ENCODE measurements around the gene CCN6.

Gene CCN6

DNA sequence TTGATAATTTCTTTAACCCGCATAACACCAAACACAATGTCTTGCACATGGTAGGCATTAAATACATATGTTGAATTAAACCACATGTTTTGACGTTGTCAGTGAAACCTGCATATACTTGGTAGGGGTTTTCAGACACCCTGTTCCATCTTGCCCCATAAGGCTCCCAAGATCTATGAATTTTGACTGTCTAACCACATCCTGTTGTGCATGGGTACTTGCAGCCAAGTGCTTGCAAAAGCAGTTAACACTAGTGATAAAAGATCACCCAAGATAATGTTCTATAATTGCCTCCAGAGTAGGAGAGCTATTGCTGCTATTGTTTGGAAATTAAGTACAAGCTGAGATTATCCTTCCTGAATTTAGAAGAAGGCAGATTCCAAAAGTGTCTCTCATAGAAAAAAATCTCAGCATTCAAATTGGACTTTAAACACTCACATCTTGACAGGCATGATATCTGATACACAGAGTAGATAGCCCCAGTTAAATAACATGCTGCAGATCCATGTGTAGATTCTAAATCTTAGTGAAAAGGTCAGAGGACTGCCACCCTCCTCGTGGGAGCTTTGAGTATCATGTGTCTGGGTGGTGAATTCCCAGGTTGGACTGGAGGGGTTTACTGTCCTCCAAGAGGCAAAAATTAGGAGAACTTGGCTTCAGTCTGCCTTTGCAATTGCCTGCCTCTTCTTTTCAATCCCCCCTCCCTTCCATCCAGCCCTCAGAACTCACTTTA is 25.8 kb upstream of the CCN6 start:
- H3K9me3 ChIP-seq (ENCODE audit: control insufficient read depth in 1 of 2, low read length in 2 of 2): no peaks in the 10 kb centered on the region
- H3K4me1 ChIP-seq (ENCODE audit: control insufficient read depth in 1 of 2, insufficient read depth in 2 of 2, low read length in 2 of 2): peaks cover 0 to 10% of the 10 kb centered on the region in 2 donors
- H3K9ac ChIP-seq (ENCODE audit: low read depth in 1 of 2, low read length in 2 of 2): no peak overlapping the region
- no peak overlapping the region for H3K27ac ChIP-seq (ENCODE audit: low read depth, low read length)
- no peaks in the 10 kb centered on the region for H3K27me3 ChIP-seq (ENCODE audit: control insufficient read depth in 1 of 2, insufficient read depth in 2 of 2, low read length in 2 of 2)
- H3K36me3 ChIP-seq (ENCODE audit: control insufficient read depth in 1 of 2, insufficient read depth in 2 of 2, low read length in 2 of 2): no peaks in the 10 kb centered on the region
- H3K4me3 ChIP-seq (ENCODE audit: low read depth in 1 of 2, low read length in 2 of 2): no peak overlapping the region

DNA sequence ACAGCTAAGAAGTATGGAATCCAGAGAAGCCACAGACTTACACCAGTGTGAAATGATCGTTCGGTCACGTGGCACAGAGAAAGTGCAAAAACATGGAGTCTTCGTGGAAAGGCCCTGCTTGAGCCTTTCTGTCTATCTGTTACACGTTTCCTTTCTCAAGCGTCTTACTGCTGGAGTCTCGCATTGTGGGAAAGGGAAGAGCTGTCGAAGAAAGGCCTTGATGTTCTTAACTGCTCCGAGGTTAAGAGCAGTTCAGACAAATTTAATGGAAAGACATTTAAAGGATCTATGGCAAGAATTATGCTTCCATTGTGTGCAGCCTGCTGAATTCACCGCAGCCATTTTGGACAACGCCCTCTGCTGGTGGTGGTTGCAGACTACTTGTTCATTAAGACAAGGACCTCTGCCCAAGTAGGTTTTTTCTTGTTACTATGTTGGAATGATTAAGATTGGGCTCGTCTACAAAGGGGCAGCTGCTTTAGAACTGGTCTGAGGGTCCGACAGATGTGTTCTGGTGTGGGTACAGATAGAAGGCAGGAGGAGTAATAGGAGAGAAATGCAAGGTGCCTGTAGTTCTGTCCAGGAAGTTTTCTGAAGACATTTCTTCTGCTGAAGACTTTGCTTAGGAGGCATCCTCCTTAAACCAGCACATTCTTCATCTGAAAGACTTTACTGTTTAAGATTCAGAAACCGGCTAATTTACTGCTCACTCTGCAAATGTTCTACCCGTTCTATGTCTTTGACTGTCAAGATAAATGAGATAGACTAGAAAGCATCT is 24.7 kb upstream of the CCN6 start:
- Histone ChIP-seq H3K27ac (ENCODE audit: low read depth, low read length) (no peak overlapping the region), H3K9ac (ENCODE audit: low read depth in 1 of 2, low read length in 2 of 2) (no peak overlapping the region), H3K4me1 (ENCODE audit: control insufficient read depth in 1 of 2, insufficient read depth in 2 of 2, low read length in 2 of 2) (peaks cover 0 to 10% of the 10 kb centered on the region in 2 donors), H3K9me3 (ENCODE audit: control insufficient read depth in 1 of 2, low read length in 2 of 2) (no peaks in the 10 kb centered on the region), H3K4me3 (ENCODE audit: low read depth in 1 of 2, low read length in 2 of 2) (no peak overlapping the region), H3K27me3 (ENCODE audit: control insufficient read depth in 1 of 2, insufficient read depth in 2 of 2, low read length in 2 of 2) (no peaks in the 10 kb centered on the region), H3K36me3 (ENCODE audit: control insufficient read depth in 1 of 2, insufficient read depth in 2 of 2, low read length in 2 of 2) (no peaks in the 10 kb centered on the region)

GRCh38 chr6:112030206-112030960 is 23.5 kb upstream of the CCN6 start:
- Histone ChIP-seq H3K9ac (ENCODE audit: low read depth in 1 of 2, low read length in 2 of 2) (no peak overlapping the region), H3K4me1 (ENCODE audit: control insufficient read depth in 1 of 2, insufficient read depth in 2 of 2, low read length in 2 of 2) (peaks cover 0 to 10% of the 10 kb centered on the region in 2 donors)

GRCh38 chr6:112030961-112031660 is 22.8 kb upstream of the CCN6 start:
- H3K9me3 ChIP-seq (ENCODE audit: control insufficient read depth in 1 of 2, low read length in 2 of 2): no peaks in the 10 kb centered on the region
- no peaks in the 10 kb centered on the region for H3K27me3 ChIP-seq (ENCODE audit: control insufficient read depth in 1 of 2, insufficient read depth in 2 of 2, low read length in 2 of 2)
- no peak overlapping the region for H3K27ac ChIP-seq (ENCODE audit: low read depth, low read length)
- peaks cover 0 to 10% of the 10 kb centered on the region in 2 donors for H3K4me1 ChIP-seq (ENCODE audit: control insufficient read depth in 1 of 2, insufficient read depth in 2 of 2, low read length in 2 of 2)
- no peaks in the 10 kb centered on the region for H3K36me3 ChIP-seq (ENCODE audit: control insufficient read depth in 1 of 2, insufficient read depth in 2 of 2, low read length in 2 of 2)
- H3K4me3 ChIP-seq (ENCODE audit: low read depth in 1 of 2, low read length in 2 of 2): no peak overlapping the region
- H3K9ac ChIP-seq (ENCODE audit: low read depth in 1 of 2, low read length in 2 of 2): no peak overlapping the region

More at GRCh38 chr6:112030206-112030960, 23.5 kb upstream of the CCN6 start:
- Histone ChIP-seq H3K36me3 (ENCODE audit: control insufficient read depth in 1 of 2, insufficient read depth in 2 of 2, low read length in 2 of 2) (no peaks in the 10 kb centered on the region), H3K9me3 (ENCODE audit: control insufficient read depth in 1 of 2, low read length in 2 of 2) (no peaks in the 10 kb centered on the region), H3K27ac (ENCODE audit: low read depth, low read length) (no peak overlapping the region), H3K4me3 (ENCODE audit: low read depth in 1 of 2, low read length in 2 of 2) (no peak overlapping the region), H3K27me3 (ENCODE audit: control insufficient read depth in 1 of 2, insufficient read depth in 2 of 2, low read length in 2 of 2) (no peaks in the 10 kb centered on the region)

DNA sequence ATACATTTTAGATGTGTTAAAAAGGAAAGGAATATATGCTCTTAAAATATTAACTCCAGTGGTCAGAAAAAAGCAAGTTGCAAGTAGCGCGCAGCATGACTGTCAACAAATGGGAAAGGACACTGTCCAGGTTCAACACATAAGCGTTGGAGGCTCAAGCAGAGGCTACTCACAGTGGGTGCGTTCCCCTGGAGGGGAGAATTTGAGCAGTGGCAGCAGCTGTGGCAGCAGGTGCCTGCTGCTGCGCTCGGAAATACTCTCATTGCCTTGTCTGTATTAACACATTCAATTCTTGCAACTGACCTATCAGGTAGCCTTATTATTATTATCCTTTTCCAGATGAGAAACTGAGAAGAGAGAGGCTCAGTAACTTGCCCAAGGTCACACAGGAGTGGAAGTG is 21.9 kb upstream of the CCN6 start:
- Histone ChIP-seq H3K27ac (ENCODE audit: low read depth, low read length) (no peak overlapping the region), H3K4me1 (ENCODE audit: control insufficient read depth in 1 of 2, insufficient read depth in 2 of 2, low read length in 2 of 2) (peaks cover 0 to 10% of the 10 kb centered on the region in 2 donors), H3K27me3 (ENCODE audit: control insufficient read depth in 1 of 2, insufficient read depth in 2 of 2, low read length in 2 of 2) (no peaks in the 10 kb centered on the region), H3K4me3 (ENCODE audit: low read depth in 1 of 2, low read length in 2 of 2) (no peak overlapping the region), H3K36me3 (ENCODE audit: control insufficient read depth in 1 of 2, insufficient read depth in 2 of 2, low read length in 2 of 2) (no peaks in the 10 kb centered on the region), H3K9ac (ENCODE audit: low read depth in 1 of 2, low read length in 2 of 2) (no peak overlapping the region), H3K9me3 (ENCODE audit: control insufficient read depth in 1 of 2, low read length in 2 of 2) (no peaks in the 10 kb centered on the region)

- Histone ChIP-seq H3K36me3 (ENCODE audit: control insufficient read depth in 1 of 2, insufficient read depth in 2 of 2, low read length in 2 of 2) (no peaks in the 10 kb centered on the region), H3K9ac (ENCODE audit: low read depth in 1 of 2, low read length in 2 of 2) (no peak overlapping the region), H3K27ac (ENCODE audit: low read depth, low read length) (no peak overlapping the region), H3K9me3 (ENCODE audit: control insufficient read depth in 1 of 2, low read length in 2 of 2) (no peaks in the 10 kb centered on the region), H3K27me3 (ENCODE audit: control insufficient read depth in 1 of 2, insufficient read depth in 2 of 2, low read length in 2 of 2) (no peaks in the 10 kb centered on the region), H3K4me1 (ENCODE audit: control insufficient read depth in 1 of 2, insufficient read depth in 2 of 2, low read length in 2 of 2) (peaks cover 0 to 8% of the 10 kb centered on the region in 2 donors), H3K4me3 (ENCODE audit: low read depth in 1 of 2, low read length in 2 of 2) (no peak overlapping the region)
Observed at GRCh38 chr6:112032728-112033127, 21.2 kb upstream of the CCN6 start.

GRCh38 chr6:112033791-112034615 is 19.9 kb upstream of the CCN6 start:
- Histone ChIP-seq H3K9ac (ENCODE audit: low read depth in 1 of 2, low read length in 2 of 2) (no peak overlapping the region), H3K36me3 (ENCODE audit: control insufficient read depth in 1 of 2, insufficient read depth in 2 of 2, low read length in 2 of 2) (no peaks in the 10 kb centered on the region), H3K9me3 (ENCODE audit: control insufficient read depth in 1 of 2, low read length in 2 of 2) (no peaks in the 10 kb centered on the region), H3K4me3 (ENCODE audit: low read depth in 1 of 2, low read length in 2 of 2) (no peak overlapping the region), H3K27ac (ENCODE audit: low read depth, low read length) (no peak overlapping the region), H3K4me1 (ENCODE audit: control insufficient read depth in 1 of 2, insufficient read depth in 2 of 2, low read length in 2 of 2) (no peaks in the 10 kb centered on the region), H3K27me3 (ENCODE audit: control insufficient read depth in 1 of 2, insufficient read depth in 2 of 2, low read length in 2 of 2) (no peaks in the 10 kb centered on the region)

DNA sequence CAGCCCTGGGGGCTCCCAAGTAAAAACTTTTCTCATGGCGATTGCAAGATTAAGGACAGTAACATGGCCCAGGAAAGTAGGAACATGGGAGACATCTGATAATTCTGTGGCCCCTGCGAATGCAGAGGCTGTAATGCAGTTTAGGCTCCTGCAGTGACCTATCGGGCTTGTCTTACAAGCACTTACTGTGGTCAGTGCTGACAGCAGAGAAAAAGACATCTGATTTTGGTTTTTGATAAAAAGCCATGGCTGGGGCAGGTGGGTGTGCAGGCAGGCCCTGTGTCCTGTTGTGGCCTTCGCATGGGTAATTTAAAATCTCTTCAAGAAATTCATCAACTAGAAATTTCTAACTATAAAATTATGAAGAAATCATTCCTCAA is 19.3 kb upstream of the CCN6 start:
- Histone ChIP-seq H3K9ac (ENCODE audit: low read depth in 1 of 2, low read length in 2 of 2) (no peak overlapping the region), H3K9me3 (ENCODE audit: control insufficient read depth in 1 of 2, low read length in 2 of 2) (no peaks in the 10 kb centered on the region), H3K4me1 (ENCODE audit: control insufficient read depth in 1 of 2, insufficient read depth in 2 of 2, low read length in 2 of 2) (no peaks in the 10 kb centered on the region), H3K36me3 (ENCODE audit: control insufficient read depth in 1 of 2, insufficient read depth in 2 of 2, low read length in 2 of 2) (no peaks in the 10 kb centered on the region), H3K4me3 (ENCODE audit: low read depth in 1 of 2, low read length in 2 of 2) (no peak overlapping the region), H3K27me3 (ENCODE audit: control insufficient read depth in 1 of 2, insufficient read depth in 2 of 2, low read length in 2 of 2) (no peaks in the 10 kb centered on the region), H3K27ac (ENCODE audit: low read depth, low read length) (no peak overlapping the region)

DNA sequence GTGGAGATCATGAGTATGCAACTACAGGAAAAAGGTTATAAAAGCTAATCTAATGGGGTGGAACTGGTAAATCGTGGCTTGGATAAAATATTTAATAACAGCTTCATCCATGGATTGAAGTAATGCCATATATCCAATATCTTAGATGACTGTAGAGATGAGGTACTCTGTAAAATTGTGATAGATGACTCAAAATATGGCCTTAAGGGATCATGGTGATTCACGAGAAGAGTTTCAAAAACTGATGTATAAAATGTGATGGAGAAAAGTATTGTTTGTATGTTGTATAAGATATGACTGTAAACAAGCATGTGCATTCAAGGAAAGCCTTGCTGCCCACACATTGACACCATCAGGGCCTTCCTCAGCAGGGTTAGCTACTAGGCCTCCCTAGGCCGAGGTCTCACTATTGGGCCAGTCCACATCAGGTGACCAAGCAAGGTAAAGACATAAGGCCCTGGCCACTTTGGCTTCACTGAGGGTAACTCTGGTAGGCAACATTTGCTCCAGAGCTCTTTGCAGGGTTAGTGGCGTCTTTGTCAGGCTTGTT is 17.7 kb upstream of the CCN6 start:
- no peaks in the 10 kb centered on the region for H3K9me3 ChIP-seq (ENCODE audit: control insufficient read depth in 1 of 2, low read length in 2 of 2)
- no peaks in the 10 kb centered on the region for H3K36me3 ChIP-seq (ENCODE audit: control insufficient read depth in 1 of 2, insufficient read depth in 2 of 2, low read length in 2 of 2)
- H3K9ac ChIP-seq (ENCODE audit: low read depth in 1 of 2, low read length in 2 of 2): no peak overlapping the region
- no peaks in the 10 kb centered on the region for H3K4me1 ChIP-seq (ENCODE audit: control insufficient read depth in 1 of 2, insufficient read depth in 2 of 2, low read length in 2 of 2)
- no peak overlapping the region for H3K4me3 ChIP-seq (ENCODE audit: low read depth in 1 of 2, low read length in 2 of 2)
- H3K27me3 ChIP-seq (ENCODE audit: control insufficient read depth in 1 of 2, insufficient read depth in 2 of 2, low read length in 2 of 2): no peaks in the 10 kb centered on the region
- H3K27ac ChIP-seq (ENCODE audit: low read depth, low read length): no peak overlapping the region
